Activated CD8-positive, alpha-beta memory T cell treated with anti-CD3 and anti-CD28 coated beads, Interleukin-2, amount 50 U/mL, for 48 hours (primary cell): ENCODE results near the gene WWOX.
"Not testable (repeated sequence)": the region's sequence is repeated elsewhere in the genome, so short reads cannot be mapped to it uniquely, and the experiment has no call there.

Experiments used
- DNase-seq: peaks from one replicate; pipeline ENCODE4 v3.0.0-alpha.2; 2020

Gene WWOX

DNA sequence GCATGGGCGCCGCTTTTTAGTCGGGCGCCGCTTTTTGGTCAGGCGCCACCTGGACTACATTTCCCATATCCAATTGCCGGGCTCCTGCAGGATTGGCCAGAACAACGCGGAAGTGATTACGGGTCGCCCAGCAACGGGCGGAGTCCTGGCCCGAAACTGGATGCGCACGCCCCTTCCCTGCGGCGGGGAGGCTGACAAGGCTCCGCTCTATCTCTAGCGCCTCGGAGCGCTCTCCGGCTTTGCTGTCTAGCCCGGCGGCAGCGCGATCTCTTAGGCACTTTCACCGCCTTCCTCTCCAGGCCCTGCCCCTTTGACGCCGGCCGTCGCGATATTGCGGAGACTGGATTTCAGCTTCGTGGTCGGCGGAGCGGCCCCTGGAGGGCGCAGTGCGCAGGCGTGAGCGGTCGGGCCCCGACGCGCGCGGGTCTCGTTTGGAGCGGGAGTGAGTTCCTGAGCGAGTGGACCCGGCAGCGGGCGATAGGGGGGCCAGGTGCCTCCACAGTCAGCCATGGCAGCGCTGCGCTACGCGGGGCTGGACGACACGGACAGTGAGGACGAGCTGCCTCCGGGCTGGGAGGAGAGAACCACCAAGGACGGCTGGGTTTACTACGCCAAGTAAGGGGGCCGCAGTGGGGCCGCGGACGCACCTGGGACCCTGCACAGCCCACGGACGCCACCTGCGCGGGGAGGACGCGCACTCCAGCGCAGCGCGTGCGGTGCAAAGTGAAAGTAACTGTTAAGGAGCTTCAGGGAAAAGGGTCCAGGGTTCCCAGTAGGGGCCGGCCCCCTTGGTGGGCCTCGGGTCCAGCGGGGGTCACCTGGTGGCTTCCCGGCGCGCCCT lies at the start of gene WWOX:
WWOX (plus strand) TSS at position 384 of the 841 bp plus-strand sequence.
- DNase-seq, result peak; percentile 94

DNA sequence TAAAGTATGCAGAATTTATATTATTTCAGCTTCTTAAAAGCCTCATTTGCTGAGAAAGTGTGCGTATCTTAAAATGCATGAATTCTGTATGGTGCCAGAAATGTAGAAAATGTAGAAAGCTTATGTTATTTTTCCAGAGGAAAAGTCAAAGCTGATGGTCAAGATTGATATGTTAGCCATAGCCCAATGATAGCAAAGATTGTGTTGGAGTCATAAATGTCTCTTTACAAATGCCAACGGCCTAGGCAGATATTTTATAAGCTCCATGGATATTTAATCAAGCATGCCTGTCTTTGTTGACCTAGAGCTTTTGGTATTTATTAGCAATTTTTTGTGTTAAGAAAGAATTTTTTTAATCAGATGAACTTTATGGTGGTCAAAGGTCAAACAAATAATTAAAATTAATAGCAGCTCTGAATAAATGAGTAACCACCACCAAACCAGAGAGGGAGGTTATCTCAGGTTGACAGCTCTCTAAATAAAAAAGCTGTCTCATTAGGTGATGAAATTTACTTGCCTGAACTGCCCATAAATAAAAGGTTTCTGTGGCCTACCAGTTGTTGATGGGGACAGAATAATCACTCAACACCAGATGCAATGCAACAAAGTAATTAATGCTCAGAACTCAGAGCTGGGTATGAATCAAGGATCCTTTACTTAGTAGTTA lies 48.6 kb upstream of the WWOX start:
- no peak for DNase-seq

DNA sequence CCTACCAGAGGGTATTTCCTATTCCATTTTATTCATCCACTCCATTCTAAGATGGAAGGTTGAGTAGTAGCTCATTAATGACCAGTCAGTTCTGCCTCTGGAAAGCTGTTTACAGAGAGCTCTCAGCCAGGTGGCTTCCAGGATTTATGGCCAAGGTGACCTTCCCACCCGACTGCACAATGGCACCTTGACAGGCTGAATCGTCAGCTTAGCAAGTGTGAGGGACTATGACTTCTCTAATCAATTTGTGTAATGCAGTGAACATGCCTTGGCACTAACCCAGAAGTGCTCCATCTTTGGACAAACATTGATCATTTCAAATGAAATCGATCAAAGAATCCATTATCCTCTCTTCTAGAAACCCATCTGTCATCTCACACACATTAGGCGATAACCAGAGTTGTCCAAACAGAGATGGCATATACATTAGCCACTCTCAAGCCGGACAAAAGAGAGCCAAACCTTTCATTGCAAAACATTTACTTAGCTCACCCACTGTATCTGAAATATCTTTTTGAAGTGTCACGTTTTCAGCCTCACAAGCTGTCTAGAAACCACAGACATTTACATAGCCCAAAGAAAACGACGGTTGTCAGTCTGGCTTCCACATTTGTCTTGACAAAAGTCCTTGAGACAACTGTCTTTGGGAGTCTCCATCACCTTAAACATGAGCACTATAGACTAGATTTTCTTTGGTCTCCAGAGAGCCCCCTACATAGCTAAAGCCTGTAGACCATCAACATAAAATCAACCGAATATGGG lies 41.5 kb upstream of the WWOX start:
- no peak for DNase-seq

DNA sequence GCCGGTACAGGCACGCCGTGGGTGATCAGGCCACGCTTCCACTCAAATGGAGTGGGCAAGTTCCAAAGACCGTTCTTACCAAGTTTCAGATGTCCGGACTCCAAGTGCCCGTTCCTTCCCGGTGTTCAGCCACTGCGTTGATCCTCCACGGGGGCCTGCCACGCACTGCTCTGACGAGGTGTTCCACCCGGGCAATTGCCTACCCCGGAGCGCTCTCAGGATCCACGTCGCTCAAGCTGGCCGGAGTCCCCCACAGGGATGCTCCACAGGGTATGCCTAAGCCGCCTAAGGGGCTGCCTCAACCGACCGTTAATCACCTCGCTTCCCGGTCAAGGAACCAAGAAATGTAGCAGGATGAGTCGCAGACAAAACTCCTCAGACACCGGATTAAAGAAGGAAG lies 39.6 kb upstream of the WWOX start:
- DNase-seq, result not testable (repeated sequence)

DNA sequence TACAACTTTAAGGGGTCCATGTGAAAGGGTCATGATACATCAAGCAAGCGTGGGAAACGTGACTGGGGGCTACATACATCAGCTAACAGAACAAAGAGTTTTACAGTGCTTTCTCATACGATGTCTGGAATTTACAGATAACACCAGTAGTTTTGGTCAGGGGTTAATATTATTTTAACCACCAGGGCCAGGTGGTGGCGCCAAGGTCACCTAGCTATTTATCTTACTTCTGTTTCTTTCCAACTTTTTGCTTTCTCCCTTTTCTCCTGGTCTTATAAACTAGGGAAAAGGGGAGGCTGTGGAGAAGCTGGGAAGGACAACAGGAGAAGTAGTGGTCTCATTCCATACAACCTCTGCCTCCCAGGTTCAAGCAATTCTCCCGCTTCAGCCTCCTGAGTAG lies 39.2 kb upstream of the WWOX start:
- DNase-seq, result no peak

DNA sequence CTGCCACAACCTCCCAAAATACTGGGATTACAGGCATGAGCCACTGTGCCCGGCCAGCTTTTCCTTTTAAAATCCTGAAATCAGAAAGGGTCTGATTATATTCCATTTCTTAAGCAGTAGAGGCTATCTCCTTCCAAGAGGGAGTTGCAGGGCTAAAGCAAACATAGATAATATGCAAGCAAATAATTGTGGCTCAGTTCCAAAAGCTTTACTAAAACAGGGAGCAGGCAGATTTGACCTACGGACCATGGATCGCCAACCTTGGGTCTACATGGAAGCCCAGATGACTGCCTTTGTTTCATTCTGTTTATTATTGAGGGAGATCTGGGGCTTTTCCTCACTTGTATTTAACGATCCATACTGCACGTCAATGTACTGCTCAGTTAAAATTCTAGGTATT lies 38.6 kb upstream of the WWOX start:
- DNase-seq, result no peak

DNA sequence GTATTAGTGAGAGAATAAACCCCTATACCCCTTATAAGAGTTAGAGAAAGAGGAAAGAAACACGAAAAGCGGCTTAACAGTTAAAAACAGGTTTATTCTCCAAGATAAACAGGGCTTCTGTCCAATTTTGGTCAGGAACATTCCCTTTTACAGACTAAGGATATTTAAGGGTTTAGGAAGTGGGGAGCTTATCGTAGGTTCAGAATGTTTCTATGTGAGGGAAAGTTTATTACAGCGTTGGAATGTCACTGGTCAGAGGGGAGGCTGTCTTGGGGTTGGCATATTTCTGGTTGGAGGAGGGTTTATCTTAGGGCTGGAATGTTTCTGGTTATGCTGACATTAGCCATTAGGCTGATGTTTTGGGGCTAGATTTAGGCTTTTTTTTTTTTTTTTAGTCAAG lies 34.1 kb upstream of the WWOX start:
- DNase-seq, result no peak

DNA sequence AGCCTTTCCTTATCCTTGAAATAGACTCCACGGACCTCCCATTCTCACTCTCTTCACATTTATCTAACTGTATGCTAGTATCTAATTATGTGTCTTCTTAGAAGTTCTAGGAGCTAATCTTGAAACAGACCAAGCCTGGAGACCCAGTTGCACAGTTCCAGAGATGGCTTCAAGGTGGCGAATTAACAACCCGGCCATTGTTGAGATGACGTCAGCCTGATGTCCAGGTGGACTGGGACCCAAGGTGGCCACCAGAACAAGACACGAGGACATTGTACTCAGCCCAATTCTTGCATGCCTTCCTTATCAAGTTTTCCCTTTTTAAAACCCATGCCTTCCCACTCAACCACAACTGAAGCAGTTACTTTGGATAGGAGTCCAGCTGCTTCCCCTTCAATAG lies 29.5 kb upstream of the WWOX start:
- DNase-seq, result no peak

DNA sequence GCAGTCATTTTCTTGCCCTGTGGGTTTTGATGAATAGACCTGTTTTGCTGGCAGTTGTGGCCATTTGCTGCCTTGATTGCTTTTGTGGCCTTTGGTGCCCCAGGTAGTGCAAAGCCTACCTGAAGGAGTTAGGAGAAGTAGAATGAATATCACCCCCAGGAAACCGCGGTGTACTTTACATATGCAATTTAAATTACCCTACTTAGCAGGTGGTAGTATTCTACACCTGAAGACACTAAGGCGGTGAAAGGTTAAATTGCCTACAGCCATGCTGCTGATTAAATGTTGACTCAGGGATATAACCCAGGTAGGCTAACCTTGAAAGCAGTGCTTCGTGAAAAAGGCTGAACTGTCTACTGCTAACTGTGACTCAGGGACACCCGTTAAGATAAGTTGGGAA lies 27.2 kb upstream of the WWOX start:
- no peak for DNase-seq

DNA sequence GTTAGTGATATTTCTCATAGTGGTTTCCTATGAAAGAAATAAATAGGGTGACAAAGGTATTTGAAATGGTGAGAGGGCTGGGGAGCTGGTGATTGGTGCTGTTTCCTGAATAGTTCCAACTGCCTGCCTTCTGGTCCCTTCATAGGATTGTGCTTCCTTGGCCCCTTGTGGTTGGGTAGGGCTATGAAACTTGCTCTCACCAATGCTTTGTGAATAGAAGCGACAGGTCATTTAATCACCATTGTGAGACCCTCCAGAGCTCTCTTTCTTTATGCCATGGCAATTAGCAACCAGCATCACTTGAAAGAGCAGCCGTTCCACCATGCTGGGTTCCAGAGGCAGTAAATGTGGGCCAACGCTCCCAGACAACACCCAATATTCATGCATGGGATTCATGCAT lies 23.7 kb upstream of the WWOX start:
- no peak for DNase-seq

DNA sequence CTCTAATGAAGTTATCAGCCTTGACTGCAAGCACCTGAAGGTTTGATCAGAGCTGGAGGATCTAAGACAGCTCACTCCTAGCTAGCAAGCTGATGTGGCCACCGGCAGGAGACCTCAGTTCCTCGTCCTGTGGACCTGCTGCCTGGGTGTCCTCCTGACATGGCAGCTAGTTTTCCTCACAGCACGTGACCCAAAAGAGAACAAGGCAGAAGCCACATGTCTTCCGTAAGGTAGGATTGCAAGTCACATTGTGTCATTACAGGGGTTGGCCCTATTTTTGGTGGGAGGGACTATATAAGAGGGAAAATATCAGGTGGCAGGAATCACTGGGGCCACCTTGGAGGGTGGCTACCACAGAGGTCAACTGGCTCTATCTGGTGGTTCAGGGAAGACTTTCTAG lies 18.1 kb upstream of the WWOX start:
- no peak for DNase-seq

DNA sequence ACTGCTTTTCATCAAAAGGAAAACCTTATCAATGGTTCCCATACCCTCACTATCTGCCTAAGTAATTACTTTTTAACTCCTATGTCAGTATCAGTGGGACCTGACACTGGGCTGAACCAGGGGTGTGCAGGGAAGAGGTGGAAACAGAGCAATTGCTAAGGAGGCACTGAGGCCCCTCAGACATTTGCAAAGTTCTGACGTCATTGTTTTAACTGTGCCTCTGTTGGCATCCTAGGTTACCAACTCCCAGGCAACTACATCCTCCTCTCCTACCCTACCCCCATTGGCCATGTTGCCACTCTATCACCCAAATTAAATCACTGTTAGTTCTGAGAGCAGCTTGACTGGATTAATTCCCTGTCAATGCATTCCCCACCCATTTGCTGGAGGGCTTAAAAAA lies 8.0 kb upstream of the WWOX start:
- peak; percentile 6 for DNase-seq

DNA sequence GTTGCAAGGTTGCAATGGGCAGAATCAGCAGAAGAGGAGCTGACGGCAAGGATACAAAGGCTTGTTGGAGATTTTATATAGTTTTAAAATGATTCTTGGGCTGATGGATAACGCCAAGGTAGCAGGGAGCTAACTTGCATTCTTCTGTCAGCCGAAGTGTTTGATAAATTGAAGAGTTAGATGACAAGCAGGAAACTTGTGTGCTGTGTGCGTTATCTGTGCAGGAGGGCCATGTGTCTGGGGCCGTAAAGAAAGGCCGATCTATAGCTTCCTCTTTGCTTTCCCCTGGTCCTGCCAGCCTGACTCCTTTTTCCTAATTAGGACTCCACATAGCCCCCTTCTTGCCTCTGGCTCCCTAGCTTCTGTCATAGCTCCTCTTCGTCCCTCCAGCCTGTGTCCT lies 6.7 kb upstream of the WWOX start:
- DNase-seq, result no peak

DNA sequence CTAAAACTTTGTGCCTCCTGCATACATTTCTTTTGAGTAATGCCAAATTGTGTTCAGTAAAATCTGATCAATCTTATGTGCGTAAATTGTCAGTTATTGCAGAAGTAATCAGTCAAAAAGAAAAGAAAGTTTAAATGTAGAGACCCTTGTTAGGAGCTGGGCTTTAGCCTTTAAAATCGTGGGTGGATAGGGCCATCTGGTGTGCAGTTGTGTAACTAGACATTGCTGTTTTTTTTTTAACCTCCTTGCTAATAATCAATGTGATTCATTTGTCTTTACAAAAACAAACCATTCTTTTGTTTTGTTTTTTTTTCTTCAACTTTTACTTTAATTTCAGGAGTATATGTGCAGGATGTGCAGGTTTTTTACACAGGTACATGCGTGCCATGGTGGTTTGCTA lies 5.3 kb upstream of the WWOX start:
- DNase-seq, result no peak

DNA sequence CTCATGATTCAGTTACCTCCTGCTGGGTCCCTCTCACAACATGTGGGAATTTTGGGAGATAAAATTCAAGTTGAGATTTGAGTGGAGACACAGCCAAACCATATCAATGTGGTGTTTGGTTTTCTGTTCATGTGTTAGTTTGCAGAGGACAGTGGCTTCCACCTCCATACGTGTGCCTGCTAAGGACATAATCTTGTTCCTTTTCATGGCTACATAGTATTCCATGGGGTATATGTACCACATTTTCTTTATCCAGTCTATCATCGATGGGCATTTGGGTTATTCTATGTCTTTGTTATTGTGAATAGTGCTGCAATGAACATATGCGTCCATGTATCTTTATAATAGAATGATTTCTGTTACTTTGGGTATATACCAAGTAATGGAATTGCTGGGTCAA lies 4.5 kb upstream of the WWOX start:
- DNase-seq, result no peak

DNA sequence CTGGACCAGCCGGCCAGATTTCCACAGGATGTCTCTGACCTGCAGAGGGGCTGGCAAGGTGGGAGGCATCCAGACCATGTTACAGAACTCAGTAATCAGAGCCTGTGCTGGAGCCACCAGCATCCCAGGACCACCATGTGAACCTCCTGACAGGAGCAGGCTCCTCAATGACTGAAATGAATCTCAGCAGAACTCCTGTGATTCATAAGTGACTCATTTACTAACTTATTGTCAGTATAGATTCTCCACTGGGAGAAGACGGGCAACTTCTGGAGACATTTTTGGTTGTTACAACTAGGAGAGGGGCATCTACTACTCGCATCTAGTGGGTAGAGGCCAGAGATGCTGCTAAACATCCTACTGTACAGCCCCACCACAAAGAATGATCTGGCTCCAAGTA lies 3.1 kb upstream of the WWOX start:
- no peak for DNase-seq

DNA sequence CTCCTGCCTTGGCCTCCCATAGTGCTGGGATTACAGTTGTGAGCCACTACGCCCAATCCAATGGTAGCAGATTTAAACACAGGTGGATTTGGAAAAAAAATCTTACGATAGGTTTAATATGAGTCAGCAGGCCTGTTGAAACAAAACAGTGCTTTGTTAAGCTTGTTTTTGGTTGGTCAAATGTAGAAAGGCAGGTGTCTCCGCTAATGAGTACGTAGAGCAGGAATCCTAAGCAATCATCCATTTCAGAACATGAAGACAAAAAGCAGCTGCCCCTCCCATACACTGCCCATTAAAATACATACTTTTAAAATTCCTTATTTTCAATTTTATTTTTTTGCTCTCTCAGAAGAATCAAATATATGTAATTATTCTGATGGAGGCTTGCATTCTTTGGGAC lies 1.9 kb upstream of the WWOX start:
- no peak for DNase-seq

DNA sequence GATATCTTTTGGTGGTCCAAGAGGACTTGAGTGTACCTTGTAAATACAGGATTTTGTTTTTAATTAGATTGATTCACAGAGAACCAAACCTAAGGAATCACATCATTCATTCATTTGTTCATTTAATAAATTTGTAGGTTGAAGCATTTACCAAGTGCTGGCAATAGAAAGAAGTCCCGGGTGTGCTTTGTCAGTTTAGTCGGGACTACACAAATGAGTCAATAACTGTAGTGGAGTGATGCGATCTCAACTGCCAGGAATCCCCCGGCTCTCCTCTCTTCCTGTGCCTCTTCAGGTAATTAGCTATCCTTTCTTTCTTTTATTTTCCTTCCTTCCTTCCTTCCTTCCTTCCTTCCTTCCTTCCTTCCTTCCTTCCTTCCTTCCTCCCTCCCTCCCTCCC lies 1.4 kb upstream of the WWOX start:
- DNase-seq, result no peak

DNA sequence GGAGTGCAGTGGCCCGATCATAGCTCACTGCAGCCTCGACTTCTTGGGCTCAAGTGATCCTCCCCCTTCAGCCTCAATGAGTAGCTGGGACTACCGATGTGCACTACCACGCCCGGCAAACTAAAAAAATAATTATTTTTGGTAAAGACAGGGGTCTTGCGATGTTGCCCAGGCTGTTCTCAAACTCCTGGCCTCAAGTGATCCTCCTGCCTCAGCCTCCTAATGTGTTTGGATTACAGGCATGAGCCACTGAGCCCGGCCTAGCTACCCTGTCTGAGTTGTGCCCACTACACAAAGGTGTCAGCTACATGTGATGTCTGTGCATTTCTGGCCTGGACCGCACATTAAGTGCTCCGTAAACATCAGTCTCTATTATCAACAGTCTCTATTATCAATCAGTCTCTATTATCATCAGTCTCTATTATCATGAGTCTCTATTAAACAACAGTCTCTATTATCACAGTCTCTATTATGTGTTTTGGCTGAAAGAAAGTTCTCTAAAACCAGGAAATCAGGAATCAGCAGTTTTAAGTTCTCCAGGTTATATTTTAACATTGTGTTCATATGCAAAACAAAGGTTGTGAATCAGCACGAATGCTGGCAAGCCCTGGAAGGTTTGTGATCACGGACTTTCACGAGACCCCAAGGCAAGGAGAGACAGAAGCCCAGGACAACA lies 721 bp upstream of the WWOX start:
- DNase-seq, result no peak

DNA sequence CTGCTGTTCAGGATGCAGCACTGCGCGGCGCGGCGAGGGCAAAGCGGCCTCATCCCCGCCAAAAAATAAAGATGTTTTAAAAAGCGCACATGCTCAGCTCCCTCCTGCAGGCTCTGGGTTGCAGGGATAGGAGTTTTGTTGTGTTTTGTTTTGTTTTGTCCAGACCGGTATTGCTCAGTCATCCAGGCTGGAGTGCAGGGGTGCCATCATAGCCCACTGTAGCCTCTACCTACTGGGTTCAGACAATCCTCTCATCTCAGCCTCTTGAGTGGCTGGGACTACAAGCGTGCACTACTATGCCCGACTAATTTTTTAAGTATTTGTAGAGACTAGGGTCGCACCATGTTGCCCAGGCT lies 636 bp downstream of the WWOX start:
- no peak for DNase-seq

DNA sequence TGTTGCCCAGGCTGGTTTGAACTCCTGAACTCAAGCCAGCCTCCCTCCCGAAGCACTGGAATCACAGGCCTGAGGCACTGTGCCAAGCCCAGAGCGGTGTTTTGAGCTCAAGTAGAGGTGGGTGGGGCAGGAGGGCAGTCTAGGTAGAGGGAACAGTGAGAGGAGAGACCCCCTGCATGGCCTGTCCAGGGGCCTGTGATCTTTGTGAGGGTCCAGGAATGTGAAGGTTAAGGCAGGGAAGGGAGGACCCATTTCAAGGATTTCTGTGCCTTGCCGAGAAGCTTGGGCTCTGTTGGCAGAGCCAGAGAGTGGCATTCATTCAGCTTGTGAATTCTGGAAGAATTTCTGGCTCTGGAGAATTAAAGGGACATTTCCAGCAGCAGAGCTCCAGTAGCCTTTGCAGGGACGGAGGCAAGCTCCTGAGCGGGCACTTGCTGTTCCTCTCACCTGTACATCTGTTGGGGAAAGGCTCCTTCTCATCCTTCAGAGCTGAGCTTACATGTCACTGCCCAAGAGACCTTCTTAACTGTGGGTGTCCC lies 2.7 kb downstream of the WWOX start:
- DNase-seq, result no peak

DNA sequence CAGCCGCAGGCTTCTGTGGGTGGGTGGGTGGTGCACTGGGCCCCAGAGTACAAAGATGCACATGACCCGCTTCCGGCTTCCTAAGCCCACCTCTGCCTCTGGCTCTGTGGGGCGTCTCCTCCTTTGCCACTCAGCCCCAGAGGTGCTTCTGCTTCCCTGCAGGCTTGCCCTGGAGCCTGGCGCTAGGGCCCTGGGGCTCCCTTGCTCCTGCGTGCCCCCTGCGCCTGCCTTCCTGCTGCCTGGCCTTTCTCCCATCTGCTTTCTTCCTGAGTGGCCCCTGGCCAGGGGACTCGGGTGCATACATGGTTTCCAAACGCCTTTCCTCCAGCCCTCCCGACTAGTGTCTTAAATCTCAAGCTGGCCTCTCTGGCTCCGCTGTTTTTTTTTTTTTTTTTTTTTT lies 3.4 kb downstream of the WWOX start:
- DNase-seq, result no peak

DNA sequence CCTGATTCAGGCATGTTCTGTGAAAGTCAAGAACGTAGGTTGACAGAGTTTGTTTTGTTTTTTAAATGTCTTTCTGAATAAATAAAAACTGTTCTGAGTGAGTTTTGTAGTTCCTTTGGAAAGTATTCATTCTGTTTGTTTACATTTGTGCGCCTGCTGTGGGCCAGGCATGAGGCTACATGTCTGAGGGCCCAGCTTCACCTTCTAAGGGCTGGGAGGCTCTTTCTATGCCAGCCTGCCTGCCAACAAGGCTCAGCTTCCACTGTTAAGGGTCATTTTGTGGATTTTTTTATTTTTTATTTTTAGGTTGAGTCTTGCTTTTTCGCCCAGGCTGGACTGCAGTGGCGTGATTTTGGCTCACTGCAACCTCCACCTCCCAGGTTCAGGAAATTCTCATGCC lies 6.1 kb downstream of the WWOX start:
- DNase-seq, result no peak
